ENCODE results near the gene OVCA2.
"Not testable (repeated sequence)": the region's sequence is repeated elsewhere in the genome, so short reads cannot be mapped to it uniquely, and the experiment has no call there.

Gene OVCA2

GRCh38 chr17:2008332-2009126 lies 33.3 kb upstream of the OVCA2 start:
- H3K27ac ChIP-seq, result no peak overlapping the region
- no peak for TF ChIP-seq CTCF (conservative IDR thresholded peaks at IDR 0.05)

- H3K27ac ChIP-seq, result no peak overlapping the region
- TF ChIP-seq CTCF (conservative IDR thresholded peaks at IDR 0.05), result no peak
Observed at GRCh38 chr17:2009737-2010136, 32.1 kb upstream of the OVCA2 start.

GRCh38 chr17:2011411-2012371 lies 30.1 kb upstream of the OVCA2 start:
- peak overlapping the region; percentile 71 for H3K27ac ChIP-seq

GRCh38 chr17:2012499-2012898 lies 29.3 kb upstream of the OVCA2 start:
- no peak for TF ChIP-seq CTCF (conservative IDR thresholded peaks at IDR 0.05)
- peak overlapping the region; percentile 71 for H3K27ac ChIP-seq

More at GRCh38 chr17:2011411-2012371, 30.1 kb upstream of the OVCA2 start:
- no peak for TF ChIP-seq CTCF (conservative IDR thresholded peaks at IDR 0.05)

GRCh38 chr17:2013220-2013993 lies 28.4 kb upstream of the OVCA2 start:
- H3K27ac ChIP-seq, result not testable (repeated sequence)

GRCh38 chr17:2013994-2014317 lies 27.9 kb upstream of the OVCA2 start:
- TF ChIP-seq CTCF (conservative IDR thresholded peaks at IDR 0.05), result no peak
- no peak overlapping the region for H3K27ac ChIP-seq

- no peak for TF ChIP-seq CTCF (conservative IDR thresholded peaks at IDR 0.05)
- no peak overlapping the region for H3K27ac ChIP-seq
Observed at GRCh38 chr17:2015314-2015713, 26.5 kb upstream of the OVCA2 start.

Data from VCaP (cell line).